ENCODE results near the gene SORCS2.

The SORCS2 gene

DNA sequence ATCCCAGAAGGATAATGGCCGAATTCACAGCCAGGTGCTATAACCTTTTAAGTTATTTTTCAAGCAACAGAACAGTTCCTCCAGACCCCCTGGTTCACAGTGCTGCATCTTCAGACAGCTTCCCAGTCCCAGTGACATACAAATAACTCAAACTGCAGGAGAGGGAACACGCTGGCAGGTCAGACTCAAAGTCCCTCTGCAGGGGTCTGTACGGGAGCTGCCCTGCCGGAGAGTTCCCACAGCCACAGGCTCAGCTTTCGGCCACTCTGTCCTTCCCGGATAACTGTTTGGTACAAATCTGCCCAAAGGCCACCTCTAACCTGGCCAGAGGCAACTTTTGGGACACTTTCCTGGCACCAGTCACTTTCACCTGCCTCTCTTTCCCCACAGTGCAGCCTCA, 517.1 kb downstream of the SORCS2 start:
- CTCF ChIA-PET, result no interaction called here
- no peak for DNase-seq (ENCODE audit: extremely low spot score)
- TF ChIP-seq, protein P1, sequence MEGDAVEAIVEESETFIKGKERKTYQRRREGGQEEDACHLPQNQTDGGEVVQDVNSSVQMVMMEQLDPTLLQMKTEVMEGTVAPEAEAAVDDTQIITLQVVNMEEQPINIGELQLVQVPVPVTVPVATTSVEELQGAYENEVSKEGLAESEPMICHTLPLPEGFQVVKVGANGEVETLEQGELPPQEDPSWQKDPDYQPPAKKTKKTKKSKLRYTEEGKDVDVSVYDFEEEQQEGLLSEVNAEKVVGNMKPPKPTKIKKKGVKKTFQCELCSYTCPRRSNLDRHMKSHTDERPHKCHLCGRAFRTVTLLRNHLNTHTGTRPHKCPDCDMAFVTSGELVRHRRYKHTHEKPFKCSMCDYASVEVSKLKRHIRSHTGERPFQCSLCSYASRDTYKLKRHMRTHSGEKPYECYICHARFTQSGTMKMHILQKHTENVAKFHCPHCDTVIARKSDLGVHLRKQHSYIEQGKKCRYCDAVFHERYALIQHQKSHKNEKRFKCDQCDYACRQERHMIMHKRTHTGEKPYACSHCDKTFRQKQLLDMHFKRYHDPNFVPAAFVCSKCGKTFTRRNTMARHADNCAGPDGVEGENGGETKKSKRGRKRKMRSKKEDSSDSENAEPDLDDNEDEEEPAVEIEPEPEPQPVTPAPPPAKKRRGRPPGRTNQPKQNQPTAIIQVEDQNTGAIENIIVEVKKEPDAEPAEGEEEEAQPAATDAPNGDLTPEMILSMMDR (IDR thresholded peaks at IDR 0.05; ENCODE audit: control extremely low read depth, extremely low read depth, low read depth, missing control alignments), result no peak
- POLR2A ChIA-PET, result no interaction called here

DNA sequence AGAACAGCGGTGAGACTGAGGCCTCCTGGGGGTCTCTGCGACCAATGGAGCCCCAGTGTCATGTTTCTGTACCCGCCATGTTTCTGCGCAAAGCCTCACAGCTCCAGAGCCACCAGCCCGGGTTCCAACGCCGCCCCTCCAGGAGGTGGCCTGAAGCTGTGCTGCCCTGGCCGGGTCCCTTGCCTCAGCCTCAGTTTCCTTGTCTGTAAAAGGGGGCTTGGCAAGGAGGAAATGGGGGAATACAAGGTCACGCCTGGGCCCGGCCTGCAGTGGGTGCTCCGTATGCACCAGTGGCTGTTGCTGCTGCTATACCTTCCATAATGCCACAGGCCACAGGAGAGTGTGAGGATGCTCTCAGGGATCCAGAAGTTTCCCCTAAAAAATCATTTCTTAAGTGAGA, 517.8 kb downstream of the SORCS2 start:
- ChIA-PET POLR2A (no interaction called here), CTCF (no interaction called here)
- DNase-seq (ENCODE audit: extremely low spot score), result no peak
- TF ChIP-seq, protein P1 (IDR thresholded peaks at IDR 0.05; ENCODE audit: control extremely low read depth, extremely low read depth, low read depth, missing control alignments), result no peak

DNA sequence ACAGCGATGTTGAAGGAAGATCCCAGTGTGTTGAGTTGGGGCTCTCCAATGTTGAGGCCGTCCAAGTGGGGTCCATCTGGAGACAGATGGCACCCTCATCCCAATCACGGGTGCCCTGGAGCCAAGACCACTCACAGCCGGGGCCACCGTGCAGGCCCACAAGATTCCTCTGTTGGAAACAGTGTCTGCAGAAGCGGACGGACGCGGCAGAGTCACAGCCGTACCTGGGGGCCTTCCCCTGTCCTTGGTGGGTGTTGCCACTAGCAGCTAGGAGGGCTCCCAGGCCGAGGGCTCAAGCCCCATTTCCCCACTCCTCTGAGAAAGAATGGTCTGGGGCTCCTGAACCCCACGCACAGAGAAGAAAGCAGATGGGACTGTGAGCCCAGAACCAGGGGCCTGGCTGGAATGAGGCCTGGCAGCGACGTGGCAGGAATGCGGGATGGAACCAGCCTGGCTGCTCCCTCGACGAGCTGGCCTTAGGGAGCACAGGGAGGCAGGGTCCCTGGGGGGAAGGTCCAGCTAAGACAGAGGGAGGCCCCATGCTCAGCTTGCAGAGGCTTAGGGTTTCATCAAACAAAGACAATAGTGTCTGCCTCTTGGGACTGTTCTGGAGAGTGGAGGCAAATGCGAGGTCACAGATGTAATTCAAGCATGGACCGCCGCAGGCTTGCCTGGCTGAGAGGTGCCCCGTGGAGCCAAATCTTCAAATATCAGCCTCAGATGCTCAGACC, 518.4 kb downstream of the SORCS2 start:
- CTCF ChIA-PET, result interaction anchor here (1.0 kb wide), 1 partner anchor 92 kb away, joined by 3 read pairs; no protein-coding TSS in a partner anchor
- POLR2A ChIA-PET, result no interaction called here
- TF ChIP-seq, protein P1 (IDR thresholded peaks at IDR 0.05; ENCODE audit: control extremely low read depth, extremely low read depth, low read depth, missing control alignments), result no peak
- no peak for DNase-seq (ENCODE audit: extremely low spot score)

DNA sequence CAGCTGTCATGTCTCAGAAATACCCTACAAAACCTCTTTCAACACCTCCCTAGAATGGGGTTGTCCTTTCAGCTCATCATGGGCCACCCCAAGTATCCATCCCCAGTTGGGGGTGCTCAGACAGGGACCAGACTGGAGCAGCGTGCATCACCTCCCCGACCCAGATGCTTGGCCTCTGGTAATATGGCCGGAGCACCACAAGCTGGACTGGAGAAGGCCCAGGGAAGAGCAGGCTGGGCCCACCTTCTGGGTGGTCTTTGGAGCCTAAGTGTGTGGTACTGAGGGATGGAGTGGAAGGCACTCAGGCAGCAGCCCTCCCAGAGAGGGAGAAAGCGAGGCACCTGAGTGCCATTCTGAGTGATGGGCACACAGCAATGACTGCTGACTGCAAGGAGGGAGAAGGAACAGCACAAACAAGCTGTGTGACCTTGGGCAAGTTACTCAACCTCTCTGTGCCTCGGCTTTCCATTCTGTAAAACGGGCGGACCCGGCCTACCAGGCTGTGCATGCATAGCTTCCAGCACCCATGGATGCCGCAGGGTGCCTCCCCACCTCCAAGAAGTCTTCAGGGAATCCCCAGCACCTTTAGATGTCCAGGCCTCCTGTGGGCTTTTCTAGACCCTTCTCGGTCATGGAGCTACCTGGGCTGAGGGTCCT, 519.1 kb downstream of the SORCS2 start:
- DNase-seq (ENCODE audit: extremely low spot score), result no peak
- ChIA-PET POLR2A (no interaction called here), CTCF (interaction anchor here (1.0 kb wide), 1 partner anchor 91 kb away, joined by 3 read pairs; no protein-coding TSS in a partner anchor)
- TF ChIP-seq, protein P1 (IDR thresholded peaks at IDR 0.05; ENCODE audit: control extremely low read depth, extremely low read depth, low read depth, missing control alignments), result no peak

DNA sequence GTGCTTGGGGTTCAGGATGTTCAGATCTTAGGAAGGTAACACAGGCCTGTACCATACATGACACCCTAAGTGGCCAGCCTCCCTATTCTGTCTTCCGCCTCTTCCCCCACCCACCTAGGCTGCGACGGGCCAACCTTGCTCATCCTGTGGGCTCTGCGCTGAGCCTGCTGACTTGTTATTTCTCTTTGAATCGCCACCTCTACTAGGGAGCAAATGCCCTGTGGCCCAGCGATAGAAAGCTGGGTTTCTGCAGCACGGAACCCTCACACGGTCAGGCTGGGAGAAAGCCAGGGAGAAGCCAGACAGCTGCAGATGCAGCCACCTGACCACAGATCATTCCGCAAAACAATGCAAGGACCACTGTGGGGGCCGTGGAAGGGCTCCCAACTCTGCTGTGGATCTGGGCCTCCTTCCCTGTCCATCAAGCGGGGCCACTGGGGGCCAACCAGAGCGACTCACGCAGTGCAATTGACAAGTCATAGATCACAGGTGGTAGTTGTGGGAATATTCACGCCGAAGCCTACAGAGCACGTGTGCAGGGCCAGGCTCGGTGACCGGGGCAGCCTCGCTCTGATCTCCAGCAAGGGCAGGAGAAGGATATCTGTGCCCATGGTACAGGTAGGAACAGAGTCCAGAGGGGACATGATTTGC, 519.8 kb downstream of the SORCS2 start:
- DNase-seq (ENCODE audit: extremely low spot score), result no peak
- TF ChIP-seq, protein P1 (IDR thresholded peaks at IDR 0.05; ENCODE audit: control extremely low read depth, extremely low read depth, low read depth, missing control alignments), result no peak
- ChIA-PET POLR2A (no interaction called here), CTCF (interaction anchor here (1.0 kb wide), 1 partner anchor 90 kb away, joined by 3 read pairs; no protein-coding TSS in a partner anchor)

DNA sequence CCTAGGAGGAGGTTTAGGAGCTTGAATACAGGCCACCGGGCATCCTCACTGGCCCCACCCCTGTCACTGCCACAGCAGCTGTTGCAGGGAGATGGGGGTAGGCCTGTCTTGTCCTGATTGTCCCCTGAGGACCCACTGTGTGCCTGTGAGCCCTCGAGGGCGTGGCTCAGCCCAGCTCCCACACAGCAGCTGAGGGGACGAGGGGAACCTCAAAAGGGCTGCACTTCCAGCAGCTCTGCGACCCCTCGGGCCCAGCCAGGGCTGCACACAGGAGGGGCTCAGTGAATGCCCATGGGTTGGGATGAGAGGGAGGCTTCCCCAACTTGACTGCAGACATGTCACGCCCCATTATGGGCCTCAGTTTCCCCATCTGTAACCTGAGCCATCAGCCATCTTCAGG, 521.4 kb downstream of the SORCS2 start:
- no peak for DNase-seq (ENCODE audit: extremely low spot score)
- TF ChIP-seq, protein P1 (IDR thresholded peaks at IDR 0.05; ENCODE audit: control extremely low read depth, extremely low read depth, low read depth, missing control alignments), result no peak
- ChIA-PET CTCF (interaction anchor here (1.0 kb wide), 1 partner anchor 9 kb away, joined by 3 read pairs; no protein-coding TSS in a partner anchor), POLR2A (no interaction called here)

All from GM10248 (cell line).